Activated naive CD4-positive, alpha-beta T cell (primary cell): ENCODE data around the gene KCNK2.

Experiments
- DNase-seq, 4 experiments: peaks; one replicate each; lab custom pipeline; 2025; lab: John Stamatoyannopoulos, UW

Gene KCNK2, protein sequence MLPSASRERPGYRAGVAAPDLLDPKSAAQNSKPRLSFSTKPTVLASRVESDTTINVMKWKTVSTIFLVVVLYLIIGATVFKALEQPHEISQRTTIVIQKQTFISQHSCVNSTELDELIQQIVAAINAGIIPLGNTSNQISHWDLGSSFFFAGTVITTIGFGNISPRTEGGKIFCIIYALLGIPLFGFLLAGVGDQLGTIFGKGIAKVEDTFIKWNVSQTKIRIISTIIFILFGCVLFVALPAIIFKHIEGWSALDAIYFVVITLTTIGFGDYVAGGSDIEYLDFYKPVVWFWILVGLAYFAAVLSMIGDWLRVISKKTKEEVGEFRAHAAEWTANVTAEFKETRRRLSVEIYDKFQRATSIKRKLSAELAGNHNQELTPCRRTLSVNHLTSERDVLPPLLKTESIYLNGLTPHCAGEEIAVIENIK

DNA sequence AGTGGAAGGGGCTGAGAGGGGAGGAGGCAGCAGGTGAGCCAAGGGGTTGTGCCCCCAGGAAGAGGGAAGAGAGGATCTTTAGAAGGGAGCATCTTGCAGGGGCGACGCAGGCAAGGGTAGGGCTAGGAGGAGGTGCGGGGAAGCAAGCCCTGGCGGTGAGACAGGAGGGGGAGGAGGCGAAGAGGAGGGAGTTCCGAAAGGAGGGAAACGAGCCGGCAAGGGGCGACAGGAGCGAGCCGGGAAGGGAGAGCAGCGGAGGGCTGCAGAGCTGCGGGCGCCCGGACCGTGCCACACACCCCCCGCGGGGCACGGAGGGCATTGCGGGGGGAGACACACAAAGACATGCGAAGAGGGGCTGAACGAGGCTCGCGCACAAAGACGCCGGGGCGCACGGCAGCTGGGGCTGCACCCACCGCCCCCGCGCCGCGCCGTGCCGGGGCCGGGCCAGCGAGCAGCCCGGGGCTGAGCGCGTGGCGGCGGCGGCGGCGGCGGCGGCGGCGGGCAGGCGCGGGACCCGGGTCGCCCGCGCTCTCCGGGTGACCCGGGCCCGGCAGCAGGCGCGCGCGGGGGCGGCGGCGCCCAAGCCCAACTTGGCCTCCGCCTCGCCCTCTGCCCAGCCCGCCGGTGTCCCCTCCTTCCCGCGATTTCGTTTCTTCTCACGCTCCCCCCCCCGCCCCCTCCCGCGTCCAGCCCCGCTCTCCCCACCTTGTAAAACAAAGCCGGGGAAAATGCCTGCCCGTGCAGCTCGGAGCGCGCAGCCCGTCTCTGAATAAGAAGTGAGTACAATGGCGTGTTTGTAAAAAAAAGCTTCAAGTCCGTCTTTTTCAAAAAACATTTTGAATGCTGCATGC, at the start of gene KCNK2:
TSS of gene KCNK2 (plus strand) at position 206 of the 851 bp plus-strand sequence. CDS start 649 bp downstream, outside the sequence.
- DNase-seq: no peak

DNA sequence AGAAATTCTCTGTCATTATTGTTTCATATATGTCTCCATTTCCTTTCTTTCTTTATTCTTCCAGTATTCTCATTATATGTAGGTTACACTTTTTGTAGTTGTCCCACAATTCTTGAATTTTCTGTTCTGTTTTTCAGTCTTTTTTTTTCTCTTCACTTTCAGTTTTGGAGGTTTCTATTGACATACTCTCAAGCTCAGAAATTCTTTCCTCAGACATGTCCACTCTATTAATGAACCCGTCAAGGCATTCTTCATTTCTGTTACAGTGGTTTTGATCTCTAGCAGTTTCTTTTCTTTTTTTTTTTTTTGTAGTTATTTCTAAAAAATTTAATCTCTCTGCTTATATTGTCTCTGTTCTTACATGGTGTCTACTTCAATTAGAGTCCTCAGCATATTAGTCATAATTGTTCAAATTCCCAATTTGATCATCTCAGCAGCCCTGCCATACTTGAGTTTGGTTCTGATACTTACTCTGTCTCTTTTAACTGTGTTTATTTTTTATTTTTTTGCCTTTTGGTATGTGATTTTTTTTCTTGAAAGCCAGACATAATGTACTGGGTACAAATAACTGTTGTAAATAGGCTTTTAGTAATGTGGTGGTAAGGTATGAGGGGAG, 49.5 kb upstream of the KCNK2 start:
- no peak for DNase-seq

DNA sequence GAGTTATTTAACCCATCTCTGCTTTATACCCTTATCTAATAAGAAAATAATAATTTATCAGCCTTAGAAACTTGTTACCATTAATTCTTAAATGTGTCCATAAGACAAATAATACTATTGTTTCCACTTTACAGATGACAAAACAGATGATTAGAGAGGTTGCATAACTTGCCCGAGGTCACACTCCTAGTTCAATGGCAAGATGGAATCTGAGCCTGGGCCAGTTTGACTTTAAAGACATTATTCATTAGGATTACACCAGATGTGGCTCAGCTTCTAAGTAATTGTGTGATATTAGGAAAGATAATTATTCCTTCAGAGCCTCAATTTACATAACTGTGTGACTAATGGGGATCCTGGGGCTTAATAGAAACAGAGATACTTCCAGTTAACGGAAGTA, 42.3 kb upstream of the KCNK2 start:
- DNase-seq: no peak

DNA sequence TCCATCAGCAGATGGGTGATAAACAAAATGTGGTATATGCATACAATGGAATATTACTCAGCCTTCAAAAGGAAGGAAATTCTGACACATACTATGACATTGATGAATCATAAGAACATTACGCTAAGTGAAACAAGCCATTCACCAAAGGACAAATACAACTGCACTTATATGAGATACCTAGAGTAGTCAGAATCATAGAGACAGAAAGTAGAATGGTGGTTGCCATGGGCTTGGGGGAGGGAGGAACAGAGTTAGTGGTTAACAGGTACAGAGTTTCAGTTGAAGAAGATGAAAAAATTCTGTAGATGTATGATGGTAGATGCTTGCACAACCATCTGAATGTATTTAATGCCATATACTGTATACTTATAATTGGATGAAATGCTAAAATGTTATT, 39.1 kb upstream of the KCNK2 start:
- DNase-seq: no peak

DNA sequence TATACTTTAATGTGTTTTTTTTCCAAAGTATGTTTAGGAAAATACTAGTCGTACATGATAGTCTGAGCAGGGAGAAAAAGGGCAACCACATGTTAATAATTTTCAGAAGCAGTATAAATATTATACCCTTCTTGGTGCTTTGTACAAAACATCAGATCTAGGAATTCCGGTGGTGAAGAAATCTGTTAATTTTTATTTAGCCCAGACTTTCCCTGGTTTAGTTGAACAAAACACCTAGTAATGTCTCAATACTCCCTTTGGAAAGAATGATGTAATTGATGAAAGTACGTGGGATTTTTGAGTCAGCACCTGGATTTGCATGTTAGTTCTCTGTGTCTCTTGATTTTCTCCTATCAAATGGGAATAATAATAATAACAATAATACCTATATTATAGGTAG, 38.4 kb upstream of the KCNK2 start:
- no peak for DNase-seq

DNA sequence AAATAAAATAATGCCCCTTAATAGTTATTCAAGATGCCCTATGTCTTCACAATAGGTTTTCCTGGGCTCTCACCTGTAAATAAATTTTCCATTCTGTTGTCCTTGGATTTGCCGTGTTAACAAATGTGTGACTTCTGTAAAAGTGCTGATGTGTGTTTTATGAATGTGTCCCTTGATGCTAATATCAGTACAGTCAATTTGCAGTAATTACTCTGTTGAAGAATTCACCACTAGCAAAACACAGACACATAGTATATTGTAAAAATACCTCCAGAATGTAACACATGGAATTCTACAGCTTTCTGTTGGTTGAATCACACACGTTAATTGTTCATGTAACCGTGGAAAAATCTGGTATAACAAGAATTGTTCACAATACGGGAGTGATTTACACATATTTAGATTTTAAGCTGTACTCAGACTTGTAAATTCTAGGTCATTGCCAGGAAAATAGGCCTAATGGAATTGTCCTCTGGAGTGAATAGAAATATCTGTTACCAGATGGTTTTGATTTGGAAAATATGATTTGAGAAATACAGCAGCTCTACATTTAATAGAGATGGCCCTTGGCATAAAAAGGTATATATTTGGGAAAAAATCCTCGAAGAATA, 36.7 kb upstream of the KCNK2 start:
- no peak for DNase-seq

DNA sequence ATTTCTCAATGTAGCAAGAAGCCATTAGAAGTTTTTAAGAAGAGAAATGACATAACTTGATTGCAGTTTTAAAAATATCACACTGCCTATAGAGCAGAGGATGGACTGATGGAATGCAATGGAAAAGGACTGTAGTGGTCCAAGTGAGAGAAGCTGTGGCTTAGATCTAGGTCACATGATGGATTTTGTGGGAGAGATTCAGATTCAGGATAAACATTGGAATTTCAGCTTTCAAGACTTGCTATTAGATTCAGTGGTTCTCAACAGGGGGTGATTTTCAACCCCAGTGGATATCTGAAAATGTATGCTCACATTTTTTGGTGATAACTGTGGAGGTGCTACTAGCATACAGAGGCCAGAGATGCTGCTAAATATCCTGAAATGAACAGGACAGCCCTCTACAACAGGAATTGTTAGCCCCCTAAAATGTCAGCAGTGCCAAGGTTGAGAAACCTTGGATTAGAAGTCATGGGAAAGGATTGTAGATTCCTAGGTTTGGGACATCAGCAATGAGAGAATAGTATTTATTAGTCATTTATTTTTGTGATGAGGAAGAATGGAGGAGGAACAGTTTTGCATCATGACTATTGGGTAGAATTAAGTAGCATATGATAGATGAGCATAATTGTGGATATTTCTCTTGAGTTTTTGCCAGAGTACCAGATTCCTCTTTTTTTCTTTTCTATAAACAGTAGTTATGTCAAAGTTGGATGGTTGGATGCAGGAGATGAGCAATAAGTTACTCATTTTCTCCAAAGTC, 30.1 kb upstream of the KCNK2 start:
- DNase-seq: no peak

DNA sequence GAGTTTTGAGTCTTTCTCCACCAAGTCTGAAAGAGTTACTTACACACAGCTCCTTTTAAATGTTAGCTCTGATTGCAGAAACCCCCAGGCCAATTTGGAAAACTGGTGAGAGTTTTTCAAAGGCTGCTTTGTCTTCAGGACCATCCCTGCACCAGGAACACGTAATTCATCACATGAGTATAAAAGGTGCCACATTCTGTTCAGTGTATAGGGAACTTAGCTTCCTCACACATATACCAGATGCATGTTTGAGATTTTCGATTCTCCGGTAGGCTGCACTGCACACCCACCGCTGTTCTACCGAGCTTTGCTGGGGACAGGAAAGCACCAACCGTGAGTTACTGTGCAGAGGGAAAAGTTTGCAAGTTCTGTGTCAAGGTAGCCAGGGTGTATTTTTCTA, 28.3 kb upstream of the KCNK2 start:
- DNase-seq: no peak

DNA sequence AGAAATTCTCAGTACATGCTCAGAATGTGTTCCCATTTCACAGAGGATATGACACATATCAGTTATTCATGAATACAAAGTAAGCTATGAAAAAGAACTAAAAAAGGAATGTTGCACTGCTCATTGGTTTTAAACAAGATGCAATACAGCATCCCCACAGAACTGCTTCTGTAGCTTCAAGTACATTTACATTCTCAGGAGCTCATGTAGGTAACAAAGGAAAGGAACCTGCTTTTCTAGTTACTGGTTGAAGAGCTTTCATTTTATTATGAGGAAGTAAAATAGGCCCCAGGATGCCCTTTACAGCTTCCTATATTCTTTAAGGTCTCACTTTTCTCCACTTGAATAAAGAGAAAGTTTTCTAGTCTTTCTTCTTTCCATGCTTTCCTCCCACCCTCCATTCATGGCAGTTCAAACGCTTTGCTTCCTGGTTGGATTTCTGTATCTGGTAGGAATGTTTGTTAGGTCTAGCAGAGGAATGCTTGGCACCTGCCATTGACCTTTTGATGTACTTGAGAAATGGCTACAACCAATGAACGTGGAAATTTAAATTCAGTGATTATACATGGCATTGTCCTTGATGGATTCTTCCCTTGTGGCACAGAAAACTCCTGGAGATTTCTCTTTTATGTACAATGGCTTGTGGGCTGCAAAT, 27.1 kb upstream of the KCNK2 start:
- DNase-seq: no peak

DNA sequence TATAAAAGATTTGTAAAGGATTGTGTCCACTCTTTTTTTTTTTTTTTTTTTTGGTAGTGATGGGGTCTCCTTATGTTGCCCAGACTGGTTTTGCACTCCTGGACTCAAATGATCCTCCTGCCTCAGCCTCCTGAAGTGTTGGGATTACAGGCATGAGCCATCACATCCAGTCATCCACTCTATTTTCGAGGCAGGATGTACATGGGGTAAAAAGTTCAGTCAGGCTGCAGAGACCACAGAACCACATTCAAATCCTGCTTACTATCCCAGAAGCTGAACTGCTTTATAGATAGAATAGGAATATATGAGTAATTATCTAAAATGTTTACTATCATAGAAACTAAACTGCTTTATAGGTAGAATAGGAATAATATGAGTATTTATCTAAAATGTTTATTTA, 26.0 kb upstream of the KCNK2 start:
- DNase-seq: no peak

DNA sequence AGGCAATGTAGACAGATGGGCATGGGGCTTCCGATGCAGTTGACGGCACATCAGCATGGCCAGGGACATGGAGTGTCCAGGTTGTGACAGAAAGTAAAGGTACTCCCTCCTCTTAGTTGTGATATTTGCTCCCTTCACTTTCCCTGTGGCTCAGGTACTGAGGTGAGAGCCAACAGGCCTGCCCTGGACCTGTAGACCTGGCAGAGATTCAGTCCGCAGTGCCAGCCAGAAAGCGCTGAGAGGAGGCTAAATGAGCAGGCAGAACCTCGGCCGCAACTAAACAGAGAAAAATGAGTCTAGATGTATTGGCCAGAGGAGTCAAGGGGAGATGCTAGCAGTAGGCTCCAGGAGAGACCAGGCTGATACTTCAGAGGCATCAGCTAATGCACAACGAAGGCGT, 22.6 kb upstream of the KCNK2 start:
- DNase-seq: no peak

DNA sequence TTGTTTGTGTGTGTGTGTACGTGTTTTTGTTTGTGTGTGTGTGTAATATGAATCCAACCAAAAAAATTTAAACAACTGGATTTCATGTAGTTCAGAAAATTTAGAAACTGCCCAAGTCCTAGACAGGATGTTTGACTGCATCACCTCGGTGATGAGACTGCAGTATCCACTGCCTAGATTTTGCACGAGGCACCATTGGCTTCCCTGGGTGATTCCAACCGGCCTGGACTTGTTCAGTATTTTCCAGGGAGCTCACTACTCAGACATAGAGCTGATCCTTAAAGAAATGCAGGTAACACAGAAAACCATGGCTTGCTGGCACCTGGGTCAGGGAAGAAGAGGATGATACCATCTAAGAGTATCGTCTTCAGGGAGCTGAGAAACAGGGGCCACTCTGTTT, 18.2 kb upstream of the KCNK2 start:
- no peak for DNase-seq

DNA sequence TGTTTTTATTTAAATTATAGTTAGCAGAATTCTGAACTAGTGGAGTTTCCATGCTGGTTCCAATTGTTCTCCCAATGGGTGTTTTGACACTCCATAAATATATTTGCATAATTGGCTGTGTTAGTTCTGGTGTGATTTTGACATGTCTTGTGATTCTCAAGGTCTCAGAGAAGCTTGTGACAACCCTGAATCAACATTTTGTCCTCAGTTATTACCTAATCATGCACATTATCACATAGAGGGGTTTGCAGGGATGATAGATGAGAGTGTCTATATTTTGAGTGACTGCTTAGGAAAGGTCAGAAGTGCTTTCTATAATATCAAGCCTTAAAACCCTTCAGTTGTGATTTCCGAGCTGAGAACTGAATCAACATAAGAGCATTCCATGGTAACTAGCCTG, 11.5 kb upstream of the KCNK2 start:
- no peak for DNase-seq

DNA sequence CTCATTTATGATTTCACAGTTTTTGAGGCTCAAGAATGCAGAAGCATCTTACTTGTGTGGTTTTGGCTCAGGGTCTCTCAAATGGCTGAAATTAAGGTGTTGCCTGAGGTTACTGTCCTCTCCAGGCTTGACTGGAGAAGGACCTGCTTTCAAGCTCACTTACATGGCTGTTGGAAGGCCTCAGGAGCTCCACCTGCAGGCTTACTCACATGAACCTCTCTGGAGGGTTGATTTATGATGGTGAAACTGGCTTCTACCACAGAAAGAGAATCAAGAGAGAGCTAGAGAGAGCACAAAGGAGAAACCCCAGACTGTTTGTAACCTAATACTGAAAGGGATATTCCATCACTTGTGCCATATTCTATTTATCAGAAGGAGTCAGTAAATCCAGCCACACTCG, 6.2 kb upstream of the KCNK2 start:
- no peak for DNase-seq

DNA sequence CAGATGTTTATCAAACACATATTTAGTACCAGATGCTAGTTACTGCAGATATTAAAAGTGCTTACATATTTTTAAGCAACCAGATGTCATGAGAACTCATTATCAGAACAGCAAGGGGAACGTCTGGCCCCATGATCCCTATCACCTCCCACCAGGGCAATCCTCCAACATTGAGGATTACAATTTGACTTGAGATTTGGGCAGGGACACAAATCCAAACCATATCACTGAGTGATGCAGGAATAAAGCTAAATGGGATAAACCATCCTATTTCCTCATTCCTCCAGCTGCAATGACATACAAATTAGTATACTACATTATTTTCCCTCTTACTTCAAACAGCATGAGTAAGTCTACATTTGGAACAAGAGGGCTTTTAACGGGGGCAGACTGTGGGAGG, 3.1 kb upstream of the KCNK2 start:
- DNase-seq: no peak

DNA sequence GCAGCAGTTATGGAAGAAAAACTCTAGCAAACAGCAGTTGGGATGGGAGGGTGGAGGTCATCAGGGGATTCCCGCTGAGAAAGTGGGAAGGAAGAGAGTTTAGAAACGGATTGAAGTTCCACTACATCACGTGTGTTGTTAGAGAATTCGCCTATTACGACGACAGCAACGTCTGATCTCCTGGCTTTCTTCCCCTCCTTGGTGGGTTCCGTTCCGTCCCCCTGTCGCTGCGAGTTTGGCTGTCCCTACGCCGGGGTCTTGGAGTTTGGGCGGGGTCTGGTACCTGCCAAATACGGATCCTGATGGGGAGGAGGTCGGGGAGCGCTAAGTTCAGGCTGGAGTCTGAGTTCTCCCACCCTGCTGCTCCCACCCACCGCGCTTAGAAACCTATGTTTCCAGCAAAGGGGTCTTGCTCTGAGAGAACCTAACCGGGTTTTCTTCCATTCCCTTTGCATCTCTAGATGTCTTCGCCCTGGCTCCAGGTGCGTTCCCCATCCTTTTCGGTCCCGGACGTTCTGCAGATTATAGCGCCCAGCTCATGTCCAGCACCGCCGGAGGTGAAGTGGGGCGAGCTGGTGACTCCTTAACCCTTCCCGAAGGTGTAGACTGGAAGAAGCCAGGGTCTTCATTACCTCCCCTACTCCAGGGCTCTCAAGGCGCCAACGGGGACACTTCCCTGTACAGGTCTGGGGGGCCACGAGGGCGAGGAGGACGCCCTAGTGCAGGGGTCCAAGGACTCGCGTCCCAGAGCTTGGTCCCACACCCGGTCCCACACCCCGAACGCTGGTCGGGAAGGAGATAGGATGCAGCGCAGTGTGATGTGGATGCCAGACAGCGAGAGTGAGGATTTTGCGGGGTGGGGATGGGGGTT, 641 bp upstream of the KCNK2 start:
- DNase-seq: no peak

DNA sequence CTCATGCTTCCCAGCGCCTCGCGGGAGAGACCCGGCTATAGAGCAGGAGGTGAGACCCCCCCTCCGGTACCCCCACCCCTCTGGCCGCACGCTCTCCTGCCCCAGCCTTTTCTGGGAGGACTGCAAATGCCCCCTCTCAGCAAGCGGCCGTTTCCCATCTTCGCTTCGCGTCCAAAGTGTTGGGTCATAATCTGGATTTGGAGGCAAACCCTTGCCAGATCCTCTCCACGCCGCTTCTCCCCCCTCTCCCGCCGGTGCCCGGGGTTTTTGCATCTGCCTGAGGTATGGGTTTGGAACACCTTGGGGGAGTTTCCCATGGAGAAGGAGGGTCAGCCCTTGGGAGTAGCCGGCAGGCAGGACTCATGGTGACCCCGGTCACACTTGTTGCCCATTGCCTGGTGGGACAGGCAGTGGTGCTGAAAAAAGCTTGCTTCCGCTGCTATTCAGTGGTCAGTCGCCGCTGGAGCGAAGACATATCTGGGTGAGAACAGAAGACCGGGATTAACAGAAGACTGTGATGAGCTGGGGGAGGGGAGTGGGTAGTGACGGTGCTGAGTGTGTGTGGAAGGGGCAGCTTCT, 935 bp downstream of the KCNK2 start:
- DNase-seq: no peak

DNA sequence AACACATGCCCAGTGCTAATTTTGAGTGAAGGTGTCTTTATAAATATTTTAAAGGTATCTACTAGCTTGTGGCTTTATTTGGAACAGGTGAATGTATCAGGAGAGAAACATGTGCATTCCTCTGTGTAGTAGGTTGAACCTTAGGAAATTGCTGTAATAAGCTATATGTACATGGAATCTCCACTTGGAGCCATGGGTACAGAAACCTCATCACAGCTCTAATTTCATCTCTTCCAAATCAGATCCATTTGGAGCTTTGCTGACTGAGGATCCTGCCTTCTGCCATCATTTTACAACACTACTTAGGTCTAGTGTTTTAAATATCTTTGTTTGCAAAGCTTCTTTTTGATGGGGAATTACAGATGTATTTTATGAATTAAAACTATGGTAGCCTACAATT, 2.1 kb downstream of the KCNK2 start:
- DNase-seq: no peak

DNA sequence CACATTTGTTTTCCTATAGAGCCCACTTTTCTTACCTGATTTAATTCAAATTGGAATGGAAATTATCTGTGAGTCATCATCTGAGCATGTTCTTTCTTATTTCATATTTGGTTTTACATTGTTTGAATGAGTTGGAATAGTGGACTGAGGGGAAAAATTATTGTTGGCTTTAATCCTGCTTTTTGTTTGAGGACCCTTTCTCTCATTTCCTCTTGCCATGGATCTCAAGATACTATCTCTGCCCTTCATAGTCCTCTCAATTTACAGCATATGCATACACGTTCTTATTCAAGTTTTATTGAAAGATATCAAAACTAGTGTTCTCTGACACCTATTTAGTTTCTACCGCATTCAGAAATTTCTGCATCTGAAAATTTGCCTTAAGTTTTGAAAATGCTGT, 5.1 kb downstream of the KCNK2 start:
- DNase-seq: no peak

DNA sequence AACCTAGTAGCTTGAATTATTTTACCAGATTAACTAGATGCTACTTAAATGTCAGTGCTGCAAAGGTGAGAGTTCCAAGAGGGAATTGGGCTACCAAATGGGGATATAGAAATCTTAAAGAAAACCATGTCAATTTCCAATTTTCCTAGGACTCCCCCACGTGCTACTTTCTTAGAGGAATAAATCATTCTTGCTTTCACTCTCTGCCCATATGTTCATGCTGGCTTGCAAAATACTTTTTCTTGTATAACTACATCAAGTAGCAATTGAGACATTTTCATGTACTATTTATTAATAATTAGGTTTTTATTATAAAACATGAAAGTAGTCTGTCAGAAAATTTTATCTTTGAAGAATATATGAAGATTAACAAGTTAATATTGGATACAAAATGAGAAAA, 11.8 kb downstream of the KCNK2 start:
- DNase-seq: no peak
